ENCODE results near the gene SLC19A1.

SLC19A1 gene

DNA sequence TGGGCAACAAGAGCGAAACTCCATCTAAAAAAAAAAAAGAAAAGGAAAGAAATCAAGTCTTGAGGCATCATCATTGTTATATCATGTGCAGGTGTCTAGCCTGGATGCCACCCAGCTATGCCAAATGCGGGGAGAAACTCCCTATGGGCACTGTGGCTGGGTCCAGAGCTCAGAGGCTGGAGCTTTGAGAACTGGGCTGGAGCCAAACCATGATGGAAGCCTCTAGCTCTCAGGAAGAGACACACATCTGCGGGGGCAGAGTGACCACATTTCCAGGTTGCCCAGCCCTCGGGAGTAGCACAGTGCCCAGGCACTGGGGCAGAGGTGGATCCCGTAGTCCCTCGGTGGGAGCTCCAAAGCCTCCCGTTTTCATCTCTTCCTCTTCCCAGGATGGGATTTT lies 78.4 kb downstream of the SLC19A1 start:
- no peak for DNase-seq

DNA sequence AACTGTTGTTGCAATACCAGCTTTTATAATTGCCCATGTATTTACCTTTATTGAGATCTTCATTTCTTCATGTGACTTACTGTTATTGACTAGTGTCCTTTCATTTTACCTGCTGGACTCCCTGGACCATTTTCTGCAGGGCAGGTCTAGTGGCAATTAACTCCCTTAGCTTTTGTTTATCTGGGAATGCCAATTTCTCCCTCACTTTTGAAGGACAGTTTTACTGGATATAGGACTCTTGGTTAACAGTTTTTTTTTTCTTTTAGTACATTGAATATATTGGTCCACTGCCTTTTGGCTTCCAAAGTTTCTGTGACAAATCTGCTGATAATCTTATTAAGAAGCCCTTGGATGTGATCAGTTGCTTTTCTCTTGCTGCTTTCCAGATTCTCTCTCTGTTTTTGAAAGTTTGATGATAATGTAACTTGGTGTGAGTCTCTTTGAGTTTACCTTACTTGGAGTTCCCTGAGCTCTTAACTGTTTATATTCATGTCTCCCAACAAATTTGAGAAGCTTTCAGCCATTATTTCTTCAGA lies 80.4 kb downstream of the SLC19A1 start:
- no peak for DNase-seq

DNA sequence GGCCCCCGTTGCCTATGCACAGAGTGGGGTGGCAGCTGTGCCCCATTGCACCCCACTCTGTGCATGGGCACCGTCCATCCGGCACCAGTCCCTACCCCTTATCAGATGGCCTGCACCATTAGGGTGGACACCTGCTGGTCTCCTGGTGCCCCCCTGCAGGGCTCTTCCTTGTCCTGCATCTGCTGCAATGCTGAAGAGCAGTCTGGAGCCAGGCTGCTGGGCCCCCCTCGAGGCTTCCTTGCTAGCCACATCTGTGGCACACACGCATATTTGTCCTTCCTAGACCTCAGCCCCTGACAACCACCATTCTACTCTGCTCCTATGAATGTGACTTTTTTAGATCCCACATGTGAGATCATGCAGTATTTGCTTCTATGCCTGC lies 80.9 kb downstream of the SLC19A1 start:
- no peak for DNase-seq

DNA sequence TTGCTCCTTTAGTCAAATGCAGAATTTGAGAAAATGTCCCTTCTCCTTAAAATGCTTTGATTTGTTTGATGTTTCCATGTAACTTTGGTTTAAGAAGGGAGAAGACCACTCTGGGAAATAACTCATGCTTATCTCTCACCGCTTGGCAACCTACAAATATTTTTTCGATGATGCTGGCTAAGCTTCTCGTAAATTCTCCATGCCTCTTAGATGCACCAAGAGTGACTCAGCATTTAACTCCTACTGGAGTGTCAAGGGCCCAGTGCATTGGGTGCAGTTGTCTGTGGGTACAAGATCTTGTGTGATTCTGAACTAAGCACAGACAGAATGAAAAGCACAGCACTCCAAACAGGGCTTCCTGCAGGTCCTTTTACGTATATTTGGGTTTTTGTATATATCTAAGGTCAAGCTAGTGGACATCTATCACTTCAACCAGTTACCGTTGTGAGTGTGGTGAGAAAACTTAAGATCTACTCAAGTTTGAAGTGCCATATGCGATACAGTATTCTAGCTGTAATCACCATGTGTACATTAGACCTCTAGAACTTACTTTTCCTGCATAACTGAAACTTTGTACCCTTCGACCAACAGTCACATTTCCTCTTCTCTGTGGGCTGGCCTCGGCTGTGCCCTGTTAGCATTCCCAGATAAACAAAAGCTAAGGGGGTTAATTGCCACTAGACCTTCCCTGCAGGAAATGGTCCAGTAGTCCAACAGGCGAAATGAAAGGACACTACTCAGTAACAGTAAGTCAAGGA lies 81.5 kb downstream of the SLC19A1 start:
- DNase-seq = no peak

DNA sequence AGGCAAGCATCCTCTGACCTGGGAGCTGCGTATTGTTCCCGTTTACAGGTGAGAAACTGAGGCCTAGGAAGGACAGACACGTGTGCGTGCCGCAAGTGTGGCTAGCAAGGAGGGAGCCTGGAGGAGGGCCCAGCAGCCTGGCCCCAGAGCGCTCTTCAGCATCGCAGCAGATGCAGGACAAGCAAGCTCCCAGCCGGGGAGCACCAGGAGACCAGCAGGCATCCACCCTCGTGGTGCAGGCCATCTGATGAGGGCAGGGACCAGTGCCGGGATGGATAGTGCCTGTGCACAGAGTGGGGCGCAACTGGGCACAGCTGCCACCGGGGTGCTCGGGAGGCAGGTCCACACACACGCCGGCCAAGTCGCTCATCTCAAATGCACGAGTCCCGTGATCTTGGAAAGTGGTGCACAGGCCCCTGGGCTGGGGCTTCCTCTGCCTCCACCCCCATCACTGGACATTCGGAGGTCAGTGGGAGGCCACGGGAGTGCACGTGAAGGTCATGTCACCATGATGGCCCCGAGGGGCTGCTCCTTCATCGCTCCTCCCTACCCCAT lies 82.2 kb downstream of the SLC19A1 start:
- DNase-seq = no peak

GRCh38 chr21:45459171-45460010 lies 82.8 kb downstream of the SLC19A1 start:
- no peak for DNase-seq

GRCh38 chr21:45458281-45459170 lies 83.7 kb downstream of the SLC19A1 start:
- DNase-seq = peak; percentile 31

DNA sequence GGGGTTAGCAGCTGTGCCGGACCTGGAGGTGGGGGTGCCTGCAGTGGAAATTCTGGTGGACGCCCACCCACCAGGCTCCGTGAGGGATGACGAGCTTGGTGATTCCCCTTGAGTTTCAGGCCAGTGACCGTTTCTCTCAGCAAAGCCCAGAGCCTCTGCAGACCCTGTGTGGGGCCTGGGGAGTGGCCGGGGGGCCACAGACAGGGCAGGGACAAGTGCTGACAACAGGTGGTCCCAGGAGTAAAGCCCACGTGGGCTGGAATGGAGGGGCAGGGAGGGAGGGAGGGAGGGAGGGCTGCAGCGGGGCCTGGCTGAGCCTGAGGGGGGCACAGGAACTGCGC lies 84.4 kb downstream of the SLC19A1 start:
- DNase-seq = no peak

DNA sequence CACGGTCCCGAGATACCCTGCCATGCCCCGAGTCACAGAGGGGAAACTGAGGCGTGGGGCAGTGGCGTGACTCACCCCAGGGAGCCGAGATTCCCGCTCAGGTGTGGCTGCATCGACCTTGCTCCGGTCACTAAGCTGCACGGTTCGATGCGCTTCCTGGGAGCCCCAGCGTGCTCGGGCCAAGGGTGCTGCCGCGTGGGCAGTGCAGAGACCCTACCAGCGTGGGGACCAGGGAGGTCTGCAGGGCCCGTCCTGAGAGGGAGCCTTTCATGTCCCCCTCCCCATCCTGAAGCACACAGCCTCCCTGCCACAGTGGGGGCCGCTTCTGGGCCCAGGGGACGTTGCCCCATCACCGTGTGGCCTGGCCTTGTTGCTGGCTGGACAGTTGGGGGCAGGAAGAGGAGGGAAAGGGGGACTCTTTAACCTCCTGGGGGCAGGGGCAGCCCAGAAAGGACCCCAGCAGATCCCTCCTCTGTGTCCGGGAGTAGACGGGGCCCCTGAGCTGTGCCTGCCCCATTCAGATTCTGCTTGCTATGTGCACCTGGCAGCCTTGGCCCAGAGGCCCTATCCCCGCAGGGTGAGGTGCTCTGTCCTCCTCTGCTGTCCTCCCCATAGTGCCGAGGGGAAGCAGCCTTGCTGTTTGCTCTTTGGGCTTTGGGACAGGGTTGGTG lies 84.9 kb downstream of the SLC19A1 start:
- no peak for DNase-seq

- DNase-seq = no peak
Measured at GRCh38 chr21:45456584-45457160, 85.6 kb downstream of the SLC19A1 start.

- no peak for DNase-seq
Measured at GRCh38 chr21:45455674-45456583, 86.3 kb downstream of the SLC19A1 start.

- no peak for DNase-seq
Measured at GRCh38 chr21:45454926-45455673, 87.1 kb downstream of the SLC19A1 start.

DNA sequence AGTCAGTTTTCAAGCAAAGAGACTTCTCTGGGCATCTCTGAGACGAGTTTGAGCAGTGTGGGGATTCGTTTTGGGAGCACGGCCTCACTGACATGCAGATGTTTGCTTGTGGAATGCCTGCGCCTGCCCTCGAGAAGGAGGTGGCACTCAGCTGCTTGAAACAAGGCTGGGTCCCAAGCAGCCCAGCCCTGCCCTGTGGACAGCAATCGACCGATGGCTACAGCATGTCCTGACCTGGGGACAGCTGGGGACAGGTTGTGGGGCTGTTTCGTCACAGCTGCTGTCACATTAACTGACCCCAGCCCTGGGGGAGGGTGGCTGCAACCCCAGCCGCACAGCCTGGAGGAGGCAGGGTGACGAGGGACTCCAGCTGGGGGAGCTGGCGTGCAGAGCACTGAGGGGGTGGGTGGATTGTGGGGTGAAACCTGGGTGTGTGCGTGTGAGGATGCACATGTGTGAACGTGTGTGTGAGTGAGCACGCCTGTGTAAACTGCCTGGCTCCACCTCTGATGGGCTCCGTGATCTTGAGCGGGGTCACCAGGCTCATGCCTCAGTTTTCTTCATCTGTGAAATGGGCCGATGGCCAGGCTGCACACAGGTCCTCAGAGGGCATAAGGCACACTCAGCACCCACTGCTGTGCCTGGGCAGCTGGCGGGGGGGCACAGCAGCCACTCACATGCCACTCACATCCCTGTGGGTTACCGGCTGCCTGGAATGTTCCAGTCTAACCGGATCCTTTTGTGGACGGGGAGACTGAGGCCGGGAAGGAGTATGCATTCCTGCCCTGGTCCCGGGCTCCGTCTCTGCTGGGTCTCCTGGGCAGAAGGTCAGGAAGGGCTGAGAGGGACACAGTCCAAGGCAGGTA lies 87.9 kb downstream of the SLC19A1 start:
- no peak for DNase-seq

GRCh38 chr21:45453308-45453950 lies 88.8 kb downstream of the SLC19A1 start:
- no peak for DNase-seq

- DNase-seq = no peak
Measured at GRCh38 chr21:45452696-45453307, 89.4 kb downstream of the SLC19A1 start.

DNA sequence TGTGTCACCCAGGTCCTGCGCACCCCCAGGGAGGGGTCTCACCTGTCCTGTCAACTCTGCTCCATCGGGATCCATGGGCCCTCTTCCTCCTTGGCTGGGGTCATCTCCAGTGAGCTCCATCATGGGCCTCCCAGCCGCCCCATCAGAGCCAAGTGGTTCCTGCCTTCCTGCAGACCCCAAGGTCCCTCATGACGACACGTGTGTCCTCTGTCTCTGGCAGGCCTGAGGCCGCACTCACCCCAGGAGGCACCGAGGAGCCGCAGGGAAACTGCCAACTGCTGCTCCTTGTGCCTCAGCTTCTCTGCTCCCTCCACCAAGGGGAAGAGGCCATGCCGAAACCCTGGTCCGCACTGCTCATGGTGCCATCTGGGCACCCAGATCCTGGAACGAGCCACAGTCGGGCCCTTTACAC lies 90.5 kb downstream of the SLC19A1 start:
- no peak for DNase-seq

GRCh38 chr21:45451091-45451740 lies 91.0 kb downstream of the SLC19A1 start:
- DNase-seq = no peak
